ENCODE data around the gene IKZF4.
A peak's percentile ranks its signal among the peaks of the same experiment; 100 is the strongest.
"Not testable (repeated sequence)": the region's sequence is repeated elsewhere in the genome, so short reads cannot be mapped to it uniquely, and the experiment has no call there.

The IKZF4 gene

DNA sequence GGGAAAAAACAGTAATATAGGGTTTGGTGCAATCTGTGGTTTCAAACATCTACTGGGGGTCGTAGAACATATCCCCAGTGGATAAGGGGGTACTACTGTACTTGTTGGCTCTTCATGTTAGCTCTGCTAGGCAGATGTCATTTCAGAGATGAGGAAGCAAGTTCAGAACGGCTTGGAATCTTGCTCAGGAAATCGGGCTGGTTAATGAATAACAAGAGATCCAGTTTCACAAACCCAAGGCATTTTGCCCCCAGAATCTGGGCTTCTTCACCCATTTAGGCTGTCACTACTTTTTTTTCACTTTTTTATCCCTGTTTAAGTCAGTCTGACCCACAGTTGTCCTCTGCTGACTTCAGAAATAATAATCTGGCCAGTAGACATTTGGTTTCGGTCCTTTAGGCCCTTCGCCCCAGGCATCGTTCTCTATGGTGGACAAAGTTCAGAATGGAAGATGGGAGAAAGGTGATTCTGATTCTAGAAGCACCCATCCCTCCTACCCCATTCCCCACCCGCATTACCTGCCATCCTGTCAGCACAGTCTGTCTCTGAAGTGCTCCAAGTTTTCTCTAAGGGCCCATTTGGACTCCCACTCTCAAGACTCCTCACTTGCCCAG, 19.2 kb upstream of the IKZF4 start:
- TF ChIP-seq, protein P1, sequence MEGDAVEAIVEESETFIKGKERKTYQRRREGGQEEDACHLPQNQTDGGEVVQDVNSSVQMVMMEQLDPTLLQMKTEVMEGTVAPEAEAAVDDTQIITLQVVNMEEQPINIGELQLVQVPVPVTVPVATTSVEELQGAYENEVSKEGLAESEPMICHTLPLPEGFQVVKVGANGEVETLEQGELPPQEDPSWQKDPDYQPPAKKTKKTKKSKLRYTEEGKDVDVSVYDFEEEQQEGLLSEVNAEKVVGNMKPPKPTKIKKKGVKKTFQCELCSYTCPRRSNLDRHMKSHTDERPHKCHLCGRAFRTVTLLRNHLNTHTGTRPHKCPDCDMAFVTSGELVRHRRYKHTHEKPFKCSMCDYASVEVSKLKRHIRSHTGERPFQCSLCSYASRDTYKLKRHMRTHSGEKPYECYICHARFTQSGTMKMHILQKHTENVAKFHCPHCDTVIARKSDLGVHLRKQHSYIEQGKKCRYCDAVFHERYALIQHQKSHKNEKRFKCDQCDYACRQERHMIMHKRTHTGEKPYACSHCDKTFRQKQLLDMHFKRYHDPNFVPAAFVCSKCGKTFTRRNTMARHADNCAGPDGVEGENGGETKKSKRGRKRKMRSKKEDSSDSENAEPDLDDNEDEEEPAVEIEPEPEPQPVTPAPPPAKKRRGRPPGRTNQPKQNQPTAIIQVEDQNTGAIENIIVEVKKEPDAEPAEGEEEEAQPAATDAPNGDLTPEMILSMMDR (IDR thresholded peaks at IDR 0.05; ENCODE audit: insufficient read depth, low read depth, low read length, missing control alignments) = no peak
- no peak for DNase-seq (ENCODE audit: low read depth)
- no peak overlapping the region for H3K4me3 ChIP-seq (ENCODE audit: low read length)

DNA sequence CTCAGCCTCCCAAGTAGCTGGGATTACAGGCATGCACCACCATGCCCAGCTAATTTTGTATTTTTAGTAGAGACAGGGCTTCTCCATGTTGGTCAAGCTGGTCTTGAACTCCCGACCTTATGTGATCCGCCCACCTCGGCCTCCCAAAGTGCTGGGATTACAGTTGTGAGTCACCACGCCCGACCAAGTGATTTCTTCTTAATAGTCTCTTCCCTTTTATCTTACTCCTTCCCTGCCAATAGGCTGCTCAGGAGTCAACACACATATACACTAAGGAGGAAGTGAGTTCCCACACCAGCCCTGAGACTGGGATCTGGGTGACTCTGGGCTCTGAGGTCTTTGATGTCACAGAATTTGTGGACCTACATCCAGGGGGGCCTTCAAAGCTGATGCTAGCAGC, 17.5 kb upstream of the IKZF4 start:
- DNase-seq (ENCODE audit: low read depth); H3K4me3 ChIP-seq (ENCODE audit: low read length): not testable (repeated sequence)

DNA sequence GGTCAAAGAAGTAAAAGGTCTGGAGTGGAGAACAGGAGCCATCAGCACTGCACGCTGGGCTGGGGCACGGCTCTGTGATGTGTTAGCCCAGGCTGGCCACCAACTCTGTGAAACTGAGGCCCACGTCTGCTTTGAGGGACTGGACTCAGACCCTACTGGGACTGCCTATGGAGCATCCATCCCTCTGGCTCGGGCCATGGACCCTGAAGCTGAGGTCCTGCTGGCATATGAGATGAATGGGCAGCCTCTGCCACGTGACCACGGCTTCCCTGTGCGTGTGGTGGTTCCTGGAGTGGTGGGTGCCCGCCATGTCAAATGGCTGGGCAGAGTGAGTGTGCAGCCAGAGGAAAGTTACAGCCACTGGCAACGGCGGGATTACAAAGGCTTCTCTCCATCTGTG, 16.6 kb upstream of the IKZF4 start:
- no peak overlapping the region for H3K4me3 ChIP-seq (ENCODE audit: low read length)
- TF ChIP-seq, protein P1 (IDR thresholded peaks at IDR 0.05; ENCODE audit: insufficient read depth, low read depth, low read length, missing control alignments) = no peak
- DNase-seq (ENCODE audit: low read depth) = no peak

DNA sequence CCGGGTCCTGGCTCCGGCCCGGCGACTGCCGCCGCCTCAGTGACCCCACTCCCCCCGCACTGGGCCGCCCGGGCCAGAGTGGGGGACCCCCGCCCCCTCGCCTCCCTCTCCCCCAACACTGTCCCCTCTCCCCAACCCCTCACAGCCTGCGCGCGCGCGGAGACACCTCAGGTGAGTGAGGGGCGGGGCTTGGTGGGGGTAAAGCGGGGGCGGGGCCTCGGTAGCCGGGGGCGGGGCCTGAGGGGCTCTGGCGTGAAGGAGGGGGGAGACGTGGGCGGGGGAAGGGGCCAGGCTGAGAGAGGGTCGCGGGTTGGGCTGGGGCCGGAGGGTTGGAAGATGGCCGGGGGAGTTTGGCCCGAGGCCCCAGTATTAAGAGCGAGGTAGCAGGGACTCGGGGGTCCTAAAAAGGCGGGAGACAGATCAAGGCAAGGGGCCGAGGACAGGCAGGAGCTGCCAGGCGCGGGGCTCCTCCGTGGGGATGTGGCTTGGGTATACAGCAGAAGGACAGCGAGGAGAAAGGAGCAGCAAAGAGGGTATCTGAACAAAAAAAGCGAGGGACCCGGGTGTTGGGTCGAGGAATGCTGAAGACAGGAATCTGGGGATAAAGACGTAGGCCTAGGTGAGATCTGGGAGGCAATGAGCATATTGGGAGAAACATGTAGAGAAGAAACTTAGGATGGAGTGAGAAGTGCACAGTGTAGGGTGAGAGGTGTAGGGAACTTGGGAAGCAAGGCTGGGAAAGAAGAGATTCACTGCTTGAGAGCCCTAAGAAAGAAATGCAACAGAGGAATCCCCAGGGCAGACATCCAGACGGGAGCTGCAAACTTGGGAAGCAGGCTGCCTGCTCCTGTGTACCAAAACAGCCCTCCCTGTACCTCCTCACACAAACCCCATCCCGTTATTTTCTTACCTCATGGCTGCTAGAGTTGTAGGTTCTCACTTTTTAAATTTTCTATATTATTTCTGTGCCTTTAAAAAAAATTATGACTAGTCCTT, 13.0 kb upstream of the IKZF4 start:
- peak; percentile 36 for DNase-seq (ENCODE audit: low read depth)
- TF ChIP-seq, protein P1 (IDR thresholded peaks at IDR 0.05; ENCODE audit: insufficient read depth, low read depth, low read length, missing control alignments) = no peak

DNA sequence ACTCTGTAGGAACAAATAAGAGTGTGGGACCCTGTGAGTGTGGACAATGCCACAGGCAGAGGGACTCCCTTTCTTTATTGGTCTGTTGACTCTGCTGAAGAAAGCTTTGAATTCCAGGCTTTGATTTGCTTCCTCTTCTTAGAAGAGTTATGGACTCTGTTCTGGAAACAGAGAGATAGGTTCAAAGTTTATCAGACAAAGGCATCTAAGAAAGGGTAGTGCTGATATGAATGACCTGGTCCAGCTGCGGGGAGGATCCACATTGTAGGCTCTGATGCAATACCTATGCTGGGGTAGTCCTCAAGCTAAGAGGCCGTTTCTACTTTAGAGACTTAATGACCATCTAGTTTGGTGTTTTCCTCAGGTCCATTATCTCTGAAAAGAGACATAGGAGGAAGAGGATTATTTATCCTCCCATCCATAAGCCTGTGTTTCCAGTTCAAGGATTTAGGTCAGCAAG, 10.7 kb upstream of the IKZF4 start:
- TF ChIP-seq, protein P1 (IDR thresholded peaks at IDR 0.05; ENCODE audit: insufficient read depth, low read depth, low read length, missing control alignments) = no peak
- no peak overlapping the region for H3K4me3 ChIP-seq (ENCODE audit: low read length)
- DNase-seq (ENCODE audit: low read depth) = no peak

More for the DNA sequence above, 13.0 kb upstream of the IKZF4 start:
- H3K4me3 ChIP-seq (ENCODE audit: low read length) = peak overlapping the region; percentile 74

DNA sequence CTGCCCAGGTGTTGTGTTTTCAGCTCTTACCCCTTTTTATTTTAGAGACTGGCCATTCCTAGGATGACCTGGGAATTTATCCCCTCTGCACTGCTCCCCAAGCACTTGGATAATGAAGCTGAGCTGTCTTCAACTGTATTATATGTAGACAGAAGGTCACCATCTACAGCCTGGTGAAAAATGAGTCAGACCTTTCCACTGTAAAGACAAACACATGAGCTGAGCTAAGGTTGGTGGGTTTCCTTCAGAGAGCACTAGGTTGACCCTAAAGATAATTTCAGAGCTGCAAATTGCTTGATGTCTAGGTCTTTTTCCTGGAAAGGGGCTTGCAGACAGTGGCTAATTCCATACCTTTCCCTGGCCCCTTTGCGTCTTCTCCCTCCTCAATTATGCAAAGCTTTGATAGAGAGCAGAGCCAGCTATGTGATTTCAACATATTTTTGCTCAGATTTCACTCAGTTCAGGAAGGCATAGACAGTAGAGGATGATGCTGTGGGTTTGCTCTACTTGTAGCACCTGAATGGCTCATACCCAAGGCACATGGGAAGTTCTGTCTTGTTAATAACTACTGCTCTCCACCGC, 9.2 kb upstream of the IKZF4 start:
- DNase-seq (ENCODE audit: low read depth) = no peak
- H3K4me3 ChIP-seq (ENCODE audit: low read length) = no peak overlapping the region
- TF ChIP-seq, protein P1 (IDR thresholded peaks at IDR 0.05; ENCODE audit: insufficient read depth, low read depth, low read length, missing control alignments) = no peak

DNA sequence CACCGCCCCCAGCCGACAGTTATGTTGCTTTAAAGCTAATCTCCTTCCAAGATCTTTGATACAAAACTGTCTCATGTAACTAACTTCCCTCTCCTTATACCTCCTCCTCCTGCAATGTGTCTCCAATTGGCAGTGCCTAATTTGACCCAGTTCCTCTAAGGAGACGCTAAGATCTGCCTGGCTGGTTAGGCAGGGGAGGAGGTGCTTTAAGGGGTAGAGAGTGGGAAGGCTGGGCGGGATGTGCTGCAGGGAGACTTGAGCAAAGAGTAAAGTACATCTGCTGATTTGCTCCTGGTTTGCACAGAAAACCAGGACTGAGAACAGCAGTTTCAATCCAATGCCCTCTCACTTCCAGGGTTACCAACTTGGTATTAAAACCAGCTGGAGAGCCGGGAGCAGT, 7.4 kb upstream of the IKZF4 start:
- H3K4me3 ChIP-seq (ENCODE audit: low read length) = no peak overlapping the region
- DNase-seq (ENCODE audit: low read depth) = no peak
- TF ChIP-seq, protein P1 (IDR thresholded peaks at IDR 0.05; ENCODE audit: insufficient read depth, low read depth, low read length, missing control alignments) = no peak

Measured in epithelial cell of esophagus (primary cell).